ENCODE data around the gene TRPV2. TPM values are rescaled to one million over a fixed set of nuclear protein-coding genes. Genes with fewer than 3 reads are reported as not detected.

TRPV2 gene
- total RNA-seq, 1 donor from 2014 or later = 0.26 TPM

GRCh38 chr17:16465052-16465312, 49.6 kb downstream of the TRPV2 start:
- FAIRE-seq (no peak), DNase-seq (ENCODE audit: low read depth) (no peak)
- H3K27me3 ChIP-seq (ENCODE audit: control insufficient read depth, insufficient read depth, low read length) = peaks cover 2% of the 10 kb centered on the region
- peaks cover 4% of the 10 kb centered on the region for H3K36me3 ChIP-seq (ENCODE audit: control insufficient read depth, insufficient read depth, low read length)
- no peak for TF ChIP-seq CTCF (IDR thresholded peaks at IDR 0.05; ENCODE audit: insufficient read depth, low read length, severe bottlenecking)
- no peak overlapping the region for H3K4me3 ChIP-seq (ENCODE audit: low read depth, low read length)

GRCh38 chr17:16465861-16466338, 50.5 kb downstream of the TRPV2 start:
- no peak for FAIRE-seq
- Histone ChIP-seq H3K4me3 (ENCODE audit: low read depth, low read length) (no peak overlapping the region), H3K36me3 (ENCODE audit: control insufficient read depth, insufficient read depth, low read length) (peaks cover 4% of the 10 kb centered on the region), H3K27me3 (ENCODE audit: control insufficient read depth, insufficient read depth, low read length) (peaks cover 2% of the 10 kb centered on the region)
- no peak for TF ChIP-seq CTCF (IDR thresholded peaks at IDR 0.05; ENCODE audit: insufficient read depth, low read length, severe bottlenecking)
- DNase-seq (ENCODE audit: low read depth) = no peak

- no peak for DNase-seq (ENCODE audit: low read depth)
- no peak for FAIRE-seq
Measured at GRCh38 chr17:16466407-16466806, 51.0 kb downstream of the TRPV2 start.

GRCh38 chr17:16467044-16467443, 51.7 kb downstream of the TRPV2 start:
- FAIRE-seq = no peak

More at GRCh38 chr17:16466407-16466806, 51.0 kb downstream of the TRPV2 start:
- peaks cover 2% of the 10 kb centered on the region for H3K36me3 ChIP-seq (ENCODE audit: control insufficient read depth, insufficient read depth, low read length)
- H3K27me3 ChIP-seq (ENCODE audit: control insufficient read depth, insufficient read depth, low read length) = peaks cover 2% of the 10 kb centered on the region
- no peak overlapping the region for H3K4me3 ChIP-seq (ENCODE audit: low read depth, low read length)
- no peak for TF ChIP-seq CTCF (IDR thresholded peaks at IDR 0.05; ENCODE audit: insufficient read depth, low read length, severe bottlenecking)

GRCh38 chr17:16467886-16468285, 52.5 kb downstream of the TRPV2 start:
- no peak for TF ChIP-seq CTCF (IDR thresholded peaks at IDR 0.05; ENCODE audit: insufficient read depth, low read length, severe bottlenecking)
- no peak overlapping the region for H3K4me3 ChIP-seq (ENCODE audit: low read depth, low read length)
- DNase-seq (ENCODE audit: low read depth) (no peak), FAIRE-seq (no peak)
- peaks cover 3% of the 10 kb centered on the region for H3K27me3 ChIP-seq (ENCODE audit: control insufficient read depth, insufficient read depth, low read length)
- H3K36me3 ChIP-seq (ENCODE audit: control insufficient read depth, insufficient read depth, low read length) = no peaks in the 10 kb centered on the region

More at GRCh38 chr17:16467044-16467443, 51.7 kb downstream of the TRPV2 start:
- DNase-seq (ENCODE audit: low read depth) = no peak
- Histone ChIP-seq H3K4me3 (ENCODE audit: low read depth, low read length) (no peak overlapping the region), H3K27me3 (ENCODE audit: control insufficient read depth, insufficient read depth, low read length) (peaks cover 2% of the 10 kb centered on the region), H3K36me3 (ENCODE audit: control insufficient read depth, insufficient read depth, low read length) (peaks cover under 1% of the 10 kb centered on the region)
- no peak for TF ChIP-seq CTCF (IDR thresholded peaks at IDR 0.05; ENCODE audit: insufficient read depth, low read length, severe bottlenecking)

GRCh38 chr17:16468428-16468992, 53.1 kb downstream of the TRPV2 start:
- DNase-seq (ENCODE audit: low read depth) (no peak), FAIRE-seq (no peak)
- Histone ChIP-seq H3K4me3 (ENCODE audit: low read depth, low read length) (no peak overlapping the region), H3K36me3 (ENCODE audit: control insufficient read depth, insufficient read depth, low read length) (no peaks in the 10 kb centered on the region), H3K27me3 (ENCODE audit: control insufficient read depth, insufficient read depth, low read length) (peaks cover 3% of the 10 kb centered on the region)
- TF ChIP-seq CTCF (IDR thresholded peaks at IDR 0.05; ENCODE audit: insufficient read depth, low read length, severe bottlenecking) = no peak
